Endothelial cell of umbilical vein (primary cell): Measurements from ENCODE around the gene SMG9. TPM values are rescaled to one million over a fixed set of nuclear protein-coding genes. Genes with fewer than 3 reads are reported as not detected.

Experiments
- BruUV-seq: library from RNA; stranded (reverse); fragments of 400-500 nt; replicated peaks from 2 replicates; lab custom pipeline; 2021; lab: Mats Ljungman, UMichigan
- CTCF ChIA-PET: fragments of 300-600, 350-600 bp; sonication (Branson Sonifier 250); formaldehyde crosslinking; loops from one replicate; lab custom pipeline; 2021; ENCODE audit warnings: antibody characterized with exemption, inconsistent platforms; lab: Charles Lee
- POLR2A ChIA-PET: fragments of 300-600, 350-600 bp; sonication (Branson Sonifier 250); formaldehyde crosslinking; loops from one replicate; lab custom pipeline; 2021; ENCODE audit warnings: antibody characterized with exemption, inconsistent platforms; lab: Charles Lee
- DNase-seq: peaks from one replicate; pipeline ENCODE4 v3.0.0-alpha.2; 2011; ENCODE audit warnings: low read depth, low spot score
- FAIRE-seq: peaks from 2 replicates; lab custom pipeline; 2011; peaks lifted over from hg19 to GRCh38; lab: Jason Lieb, UNC
- H2AFZ ChIP-seq: 2 replicates; pipeline ENCODE4 v1.6.0; 2012; ENCODE audit warnings: low read depth, low read length, control low read depth, inconsistent platforms
- H3K27ac ChIP-seq: 2 replicates; pipeline ENCODE4 v1.5.1; 2011; ENCODE audit warnings: low read depth, mild to moderate bottlenecking, control low read depth, low read length, moderate library complexity; ENCODE audit not compliant: insufficient read depth
- H3K27me3 ChIP-seq, 2 experiments: 2 replicates each; pipeline versions ENCODE4 v1.6.0 to v1.6.1; 2011; ENCODE audit warnings: low read length in 2 of 2, mixed read lengths in 1 of 2; ENCODE audit not compliant: control insufficient read depth in 2 of 2, insufficient read depth in 2 of 2
- H3K36me3 ChIP-seq, 2 experiments: 2 replicates in 1 of 2; 3 replicates in 1 of 2; pipeline ENCODE4 v1.5.1; 2011; ENCODE audit warnings: low read length in 2 of 2, mild to moderate bottlenecking in 1 of 2, moderate library complexity in 1 of 2; ENCODE audit not compliant: control insufficient read depth in 2 of 2, insufficient read depth in 2 of 2; ENCODE audit errors: extremely low read depth in 1 of 2
- H3K4me1 ChIP-seq: 3 replicates; pipeline ENCODE4 v1.5.1; 2011; ENCODE audit warnings: mild to moderate bottlenecking, low read length; ENCODE audit not compliant: control insufficient read depth, insufficient read depth; ENCODE audit errors: extremely low read depth
- H3K4me2 ChIP-seq: 2 replicates; pipeline ENCODE4 v1.6.1; 2011; ENCODE audit warnings: low read length, control low read depth, mixed read lengths; ENCODE audit not compliant: insufficient read depth
- H3K4me3 ChIP-seq, 3 experiments: fragments of 200-600 bp in 1 of 3; sonication (generic), shearing (Covaris generic) in 1 of 3; replicated peaks in 1 of 3; 2 replicates each; pipeline ENCODE4 v1.5.1; 2011 to 2016; ENCODE audit warnings: control low read depth in 3 of 3, low read length in 3 of 3, mild to moderate bottlenecking in 2 of 3, inconsistent platforms in 1 of 3, low read depth in 1 of 3, moderate library complexity in 1 of 3; ENCODE audit not compliant: insufficient read depth in 1 of 3
- H3K79me2 ChIP-seq: 2 replicates; pipeline ENCODE4 v1.6.0; 2012; ENCODE audit warnings: low read length, inconsistent platforms; ENCODE audit not compliant: control insufficient read depth, insufficient read depth
- H3K9ac ChIP-seq: replicated peaks from 2 replicates; pipeline ENCODE3; 2011; ENCODE audit warnings: low read length, control low read depth; ENCODE audit not compliant: insufficient read depth; ENCODE audit errors: extremely low read depth
- H3K9me1 ChIP-seq: replicated peaks from 3 replicates; pipeline ENCODE4 v1.6.0; 2011; ENCODE audit warnings: mild to moderate bottlenecking, low read length; ENCODE audit not compliant: control insufficient read depth, insufficient read depth; ENCODE audit errors: extremely low read depth
- H3K9me3 ChIP-seq: replicated peaks from 2 replicates; pipeline ENCODE4 v1.5.1; 2012; ENCODE audit warnings: low read length, inconsistent platforms; ENCODE audit not compliant: control insufficient read depth, insufficient read depth
- H4K20me1 ChIP-seq: replicated peaks from 2 replicates; pipeline ENCODE3; 2011; ENCODE audit warnings: mild to moderate bottlenecking, low read length; ENCODE audit not compliant: control insufficient read depth, insufficient read depth; ENCODE audit errors: extremely low read depth
- CTCF ChIP-seq, 2 donors: IDR thresholded peaks; 1 replicate in 1 of 2; 2 replicates in 1 of 2; pipeline ENCODE4 v1.5.1; 2011; ENCODE audit warnings: low read length in 2 of 2, mild to moderate bottlenecking in 2 of 2, moderate library complexity in 2 of 2, control low read depth in 1 of 2, inconsistent platforms in 1 of 2, low read depth in 1 of 2; ENCODE audit not compliant: insufficient read depth in 1 of 2; ENCODE audit errors: extremely low read depth in 1 of 2
- EZH2 ChIP-seq: IDR thresholded peaks from 2 replicates; pipeline ENCODE4 v1.6.1; 2012; ENCODE audit warnings: borderline replicate concordance, low read depth, mild to moderate bottlenecking, moderate library complexity, low read length, inconsistent platforms; ENCODE audit not compliant: severe bottlenecking
- FOS ChIP-seq: IDR thresholded peaks from 2 replicates; pipeline ENCODE4 v1.6.1; 2011; ENCODE audit warnings: mild to moderate bottlenecking, low read length, moderate library complexity, borderline replicate concordance; ENCODE audit not compliant: insufficient read depth
- GATA2 ChIP-seq: IDR thresholded peaks from 2 replicates; pipeline ENCODE4 v1.7.0; 2011; ENCODE audit warnings: low read depth, mild to moderate bottlenecking, moderate library complexity, mixed read lengths, low read length; ENCODE audit not compliant: insufficient read length, insufficient read depth
- JUN ChIP-seq: IDR thresholded peaks from 2 replicates; pipeline ENCODE4 v1.6.1; 2011; ENCODE audit warnings: borderline replicate concordance, low read depth; ENCODE audit not compliant: insufficient read length, insufficient read depth
- MAX ChIP-seq: IDR thresholded peaks from 2 replicates; pipeline ENCODE4 v1.6.1; 2011; ENCODE audit not compliant: insufficient read depth, insufficient read length
- MYC ChIP-seq: IDR thresholded peaks from one replicate; pipeline ENCODE4 v1.6.1; 2011; ENCODE audit warnings: mild to moderate bottlenecking, low read depth, low read length
- POLR2A ChIP-seq: IDR thresholded peaks from 2 replicates; pipeline ENCODE4 v1.6.1; 2012; ENCODE audit warnings: low read depth, mild to moderate bottlenecking, control low read depth, low read length
- POLR2AphosphoS5 ChIP-seq: IDR thresholded peaks from 2 replicates; pipeline ENCODE4 v1.6.1; 2012; ENCODE audit warnings: low read depth, mild to moderate bottlenecking, control low read depth, low read length, moderate library complexity; ENCODE audit not compliant: insufficient read depth
- dilution Hi-C: fragments of 300-500 bp; cut with MboI; formaldehyde crosslinking; loops from one replicate; pipeline ENCODE4 v1.15.0; 2019; ENCODE audit warnings: low sequenced_read_pairs; ENCODE audit not compliant: extremely low pct_ligation_motif_present
- intact Hi-C: fragments of 100-400 bp; cut with micrococcal nuclease; formaldehyde crosslinking; loops from one replicate; pipeline ENCODE4 v1.10.0; 2022
- polyA plus RNA-seq, 4 experiments: library from polyadenylated mRNA; depleted of rRNA in 3 of 4; stranded (reverse) in 3 of 4; unstranded in 1 of 4; fragments of >200 nt; gene quantifications; 2 replicates each; pipeline versions ENCODE4 v1.2.1 to v1.2.3, GENCODE V29; 2011 to 2012; ENCODE audit warnings: missing spikeins in 1 of 4
- total RNA-seq: library from RNA; stranded (reverse); gene quantifications from 2 replicates; pipeline ENCODE4 v1.2.3, GENCODE V29; 2021

Gene SMG9
- total and polyA plus RNA-seq, 2 donors (not counting 3 experiments of a cell fraction or from before 2014, with no cell fraction given) = 25.5 to 45.0 TPM

GRCh38 chr19:43678512-43679261 lies 76.1 kb downstream of the SMG9 start:
- Histone ChIP-seq H3K9me1 (no peaks in the 10 kb centered on the region), H3K4me1 (no peaks in the 10 kb centered on the region), H4K20me1 (no peaks in the 10 kb centered on the region), H3K9me3 (no peaks in the 10 kb centered on the region), H3K4me3 (no peak overlapping the region), H3K9ac (no peak overlapping the region), H2AFZ (no peak overlapping the region), H3K27me3 (peaks cover 0 to 2% of the 10 kb centered on the region in 2 experiments), H3K27ac (no peak overlapping the region), H3K36me3 (no peaks in the 10 kb centered on the region), H3K79me2 (no peaks in the 10 kb centered on the region), H3K4me2 (no peak overlapping the region)
- BruUV-seq = no TSS peak
- DNase-seq = no peak
- no peak for FAIRE-seq
- TF ChIP-seq POLR2AphosphoS5 = no peak
- no peak for TF ChIP-seq CTCF (IDR thresholded peaks at IDR 0.05; ENCODE audit: extremely low read depth in 1 of 2, insufficient read depth in 1 of 2, low read depth in 1 of 2, low read length in 2 of 2)
- TF ChIP-seq EZH2 = no peak
- no peak for TF ChIP-seq MAX
- TF ChIP-seq JUN = no peak
- no peak for TF ChIP-seq FOS
- no peak for TF ChIP-seq MYC
- TF ChIP-seq POLR2A = no peak
- TF ChIP-seq GATA2 = no peak
- CTCF ChIA-PET = interaction anchor here (1.5 to 2.0 kb wide), 4 partner anchors 10 to 131 kb away, joined by 5 to 7 read pairs (median 5); no protein-coding TSS in a partner anchor
- dilution Hi-C loops = no loop called here
- POLR2A ChIA-PET = no interaction called here
- intact Hi-C loops = no loop called here

Other genes with a start within 250 kb of the SMG9 start
- 29.4 and 34.5 TPM in 2 replicates for gene ETHE1, start 227.8 kb downstream of the SMG9 start, total RNA-seq
- 124 and 165 TPM in 2 replicates for gene ETHE1, start 227.8 kb downstream of the SMG9 start, polyA plus RNA-seq
- gene ZNF575, start 221.8 kb downstream of the SMG9 start, total RNA-seq = 1.4 and 3.0 TPM in 2 replicates
- gene ZNF575, start 221.8 kb downstream of the SMG9 start, polyA plus RNA-seq = 0.57 and 0.80 TPM in 2 replicates
- gene XRCC1, start 179.4 kb downstream of the SMG9 start, total RNA-seq = 37.3 and 39.3 TPM in 2 replicates
- 24.2 and 29.5 TPM in 2 replicates for gene XRCC1, start 179.4 kb downstream of the SMG9 start, polyA plus RNA-seq
- 2.6 and 5.5 TPM in 2 replicates for gene PINLYP, start 179.2 kb downstream of the SMG9 start, total RNA-seq
- gene PINLYP, start 179.2 kb downstream of the SMG9 start, polyA plus RNA-seq = 4.8 and 5.5 TPM in 2 replicates
- 33.2 and 34.1 TPM in 2 replicates for gene IRGQ, start 158.8 kb downstream of the SMG9 start, total RNA-seq
- 15.8 and 16.0 TPM in 2 replicates for gene IRGQ, start 158.8 kb downstream of the SMG9 start, polyA plus RNA-seq
- gene ZNF576, start 158.4 kb downstream of the SMG9 start, total RNA-seq = 19.5 and 20.3 TPM in 2 replicates
- 27.7 and 38.3 TPM in 2 replicates for gene ZNF576, start 158.4 kb downstream of the SMG9 start, polyA plus RNA-seq
- gene SRRM5, start 142.9 kb downstream of the SMG9 start, total RNA-seq = 0.27 and 0.32 TPM in 2 replicates
- 0.13 and 0.17 TPM in 2 replicates for gene SRRM5, start 142.9 kb downstream of the SMG9 start, polyA plus RNA-seq
- gene ZNF428, start 135.3 kb downstream of the SMG9 start, total RNA-seq = 51.8 and 56.2 TPM in 2 replicates
- 29.2 and 30.7 TPM in 2 replicates for gene ZNF428, start 135.3 kb downstream of the SMG9 start, polyA plus RNA-seq
- 6.7 and 7.5 TPM in 2 replicates for gene CADM4, start 115.1 kb downstream of the SMG9 start, total RNA-seq
- 5.0 and 7.7 TPM in 2 replicates for gene CADM4, start 115.1 kb downstream of the SMG9 start, polyA plus RNA-seq
- 62.9 and 82.0 TPM in 2 replicates for gene PLAUR, start 84.8 kb downstream of the SMG9 start, total RNA-seq
- 60.2 and 66.3 TPM in 2 replicates for gene PLAUR, start 84.8 kb downstream of the SMG9 start, polyA plus RNA-seq
- not detected in 2 replicates for gene IRGC, start 38.9 kb downstream of the SMG9 start, total RNA-seq
- not detected in 2 replicates for gene IRGC, start 38.9 kb downstream of the SMG9 start, polyA plus RNA-seq
- gene KCNN4, start 26.0 kb upstream of the SMG9 start, total RNA-seq = 0.35 TPM in 1 of 2 replicates, not detected in the other
- 0.27 and 0.29 TPM in 2 replicates for gene KCNN4, start 26.0 kb upstream of the SMG9 start, polyA plus RNA-seq
- not detected in 2 replicates for gene LYPD5, start 47.5 kb upstream of the SMG9 start, total RNA-seq
- 0.11 and 0.28 TPM in 2 replicates for gene LYPD5, start 47.5 kb upstream of the SMG9 start, polyA plus RNA-seq
- 6.0 and 10.7 TPM in 2 replicates for gene ZNF283, start 72.4 kb upstream of the SMG9 start, total RNA-seq
- 1.4 and 1.9 TPM in 2 replicates for gene ZNF283, start 72.4 kb upstream of the SMG9 start, polyA plus RNA-seq
- gene ZNF404, start 129.0 kb upstream of the SMG9 start, total RNA-seq = 0.62 and 1.5 TPM in 2 replicates
- 0.37 and 0.68 TPM in 2 replicates for gene ZNF404, start 129.0 kb upstream of the SMG9 start, polyA plus RNA-seq
- gene ZNF45, start 180.3 kb upstream of the SMG9 start, total RNA-seq = 10.8 and 11.2 TPM in 2 replicates
- 4.7 and 6.1 TPM in 2 replicates for gene ZNF45, start 180.3 kb upstream of the SMG9 start, polyA plus RNA-seq
- 4.2 and 6.0 TPM in 2 replicates for gene ZNF221, start 196.3 kb upstream of the SMG9 start, total RNA-seq
- 0.45 and 1.4 TPM in 2 replicates for gene ZNF221, start 196.3 kb upstream of the SMG9 start, polyA plus RNA-seq
- gene ZNF155, start 229.2 kb upstream of the SMG9 start, total RNA-seq = 5.9 and 7.6 TPM in 2 replicates
- gene ZNF155, start 229.2 kb upstream of the SMG9 start, polyA plus RNA-seq = 1.8 and 2.0 TPM in 2 replicates
- gene ZNF230, start 248.0 kb upstream of the SMG9 start, total RNA-seq = 2.9 TPM in 2 replicates
- 1.4 and 1.5 TPM in 2 replicates for gene ZNF230, start 248.0 kb upstream of the SMG9 start, polyA plus RNA-seq